HG03565 (cell line): ENCODE results near the gene CAMTA2.
"Not testable (repeated sequence)": the region's sequence is repeated elsewhere in the genome, so short reads cannot be mapped to it uniquely, and the experiment has no call there.

Experiments used
- ATAC-seq: cut with Tn5 transposase; IDR thresholded peaks from one replicate; pipeline ENCODE4 v1.9.1; 2021; ENCODE audit warnings: mild to moderate bottlenecking, moderate library complexity; ENCODE audit not compliant: unreplicated experiment

Gene CAMTA2

GRCh38 chr17:4986951-4987766 lies at the start of gene CAMTA2:
CAMTA2 (minus strand) TSS chr17:4987675; CDS start chr17:4986222, 1,453 bp downstream.
- peak; percentile 49 for ATAC-seq

GRCh38 chr17:5035315-5035714 lies 47.8 kb upstream of the CAMTA2 start, which contains the start of gene SLC52A1:
SLC52A1 (minus strand) TSS chr17:5035426; CDS start chr17:5034606, 820 bp downstream.
- ATAC-seq = no peak

- ATAC-seq = no peak
Observed at GRCh38 chr17:5034651-5035050, 47.2 kb upstream of the CAMTA2 start.

GRCh38 chr17:5034063-5034462 lies 46.6 kb upstream of the CAMTA2 start:
- ATAC-seq = no peak

- ATAC-seq = no peak
Observed at GRCh38 chr17:5033352-5034015, 46.0 kb upstream of the CAMTA2 start.

- no peak for ATAC-seq
Observed at GRCh38 chr17:5032865-5033264, 45.4 kb upstream of the CAMTA2 start.

- peak; percentile 51 for ATAC-seq
Observed at GRCh38 chr17:5031365-5032082, 44.0 kb upstream of the CAMTA2 start.

- ATAC-seq = not testable (repeated sequence)
Observed at GRCh38 chr17:5030168-5030567, 42.7 kb upstream of the CAMTA2 start.

- ATAC-seq = no peak
Observed at GRCh38 chr17:5027916-5028315, 40.4 kb upstream of the CAMTA2 start.

GRCh38 chr17:5027299-5027698 lies 39.8 kb upstream of the CAMTA2 start:
- ATAC-seq = no peak

GRCh38 chr17:5024604-5025003 lies 37.1 kb upstream of the CAMTA2 start:
- ATAC-seq = no peak

- ATAC-seq = no peak
Observed at GRCh38 chr17:5023588-5024147, 36.2 kb upstream of the CAMTA2 start.

- ATAC-seq = no peak
Observed at GRCh38 chr17:5022171-5022711, 34.8 kb upstream of the CAMTA2 start.

GRCh38 chr17:5020502-5021023 lies 33.1 kb upstream of the CAMTA2 start:
- ATAC-seq = no peak

- ATAC-seq = no peak
Observed at GRCh38 chr17:5019475-5019956, 32.0 kb upstream of the CAMTA2 start.

GRCh38 chr17:5014357-5014756 lies 26.9 kb upstream of the CAMTA2 start:
- no peak for ATAC-seq

GRCh38 chr17:5011928-5012327 lies 24.5 kb upstream of the CAMTA2 start:
- no peak for ATAC-seq

- no peak for ATAC-seq
Observed at GRCh38 chr17:5003214-5003867, 15.9 kb upstream of the CAMTA2 start.

GRCh38 chr17:5002121-5002788 lies 14.8 kb upstream of the CAMTA2 start:
- ATAC-seq = no peak
